Mammary epithelial cell (primary cell): ENCODE data around the gene MISP3.

Experiments
- CTCF ChIP-seq, 2 donors: IDR thresholded peaks in 1 of 2; conservative IDR thresholded peaks in 1 of 2; 2 replicates each; pipeline ENCODE4 v1.5.1; 2011 to 2012; ENCODE audit warnings: inconsistent platforms in 2 of 2, low read length in 2 of 2, mild to moderate bottlenecking in 2 of 2, control low read depth in 1 of 2, low read depth in 1 of 2; ENCODE audit not compliant: insufficient read depth in 1 of 2; ENCODE audit errors: extremely low read depth in 1 of 2
- EZH2 ChIP-seq: IDR thresholded peaks from 2 replicates; pipeline ENCODE4 v1.6.1; 2012; ENCODE audit warnings: low read length, inconsistent platforms, borderline replicate concordance

GRCh38 chr19:14118165-14119051 lies 45.8 kb downstream of the MISP3 start:
- TF ChIP-seq CTCF (conservative IDR thresholded peaks at IDR 0.05 in 1 of 2, IDR thresholded peaks at IDR 0.05 in 1 of 2; ENCODE audit: extremely low read depth in 1 of 2, insufficient read depth in 1 of 2, low read depth in 1 of 2, low read length in 2 of 2) (no peak), EZH2 (no peak)
